ENCODE data around the gene RELL1.

RELL1 gene

DNA sequence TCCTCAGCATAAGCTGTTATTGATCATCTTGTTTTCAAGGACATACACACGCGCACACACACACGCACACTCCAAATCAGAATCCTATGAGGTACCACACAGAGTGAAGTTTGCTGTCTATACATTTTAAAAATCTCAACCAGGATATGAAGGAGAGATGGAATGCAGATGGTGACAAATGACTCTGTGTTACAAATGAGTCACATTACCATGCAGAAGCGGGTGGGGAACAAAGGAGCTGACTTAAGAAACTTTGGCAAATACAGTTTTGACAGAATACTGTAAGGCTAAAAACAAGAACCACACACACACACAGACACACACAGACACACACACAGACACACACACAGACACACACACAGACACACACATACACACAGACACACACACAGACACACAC, 81.7 kb downstream of the RELL1 start:
- H3K27ac ChIP-seq, result no peak overlapping the region
- no peak for DNase-seq (ENCODE audit: low read depth, low spot score)

GRCh38 chr4:37603711-37604110, 82.5 kb downstream of the RELL1 start:
- H3K27ac ChIP-seq, result no peak overlapping the region
- DNase-seq (ENCODE audit: low read depth, low spot score), result no peak

- DNase-seq (ENCODE audit: low read depth, low spot score), result peak; percentile 12
Observed at GRCh38 chr4:37603070-37603468, 83.1 kb downstream of the RELL1 start.

DNA sequence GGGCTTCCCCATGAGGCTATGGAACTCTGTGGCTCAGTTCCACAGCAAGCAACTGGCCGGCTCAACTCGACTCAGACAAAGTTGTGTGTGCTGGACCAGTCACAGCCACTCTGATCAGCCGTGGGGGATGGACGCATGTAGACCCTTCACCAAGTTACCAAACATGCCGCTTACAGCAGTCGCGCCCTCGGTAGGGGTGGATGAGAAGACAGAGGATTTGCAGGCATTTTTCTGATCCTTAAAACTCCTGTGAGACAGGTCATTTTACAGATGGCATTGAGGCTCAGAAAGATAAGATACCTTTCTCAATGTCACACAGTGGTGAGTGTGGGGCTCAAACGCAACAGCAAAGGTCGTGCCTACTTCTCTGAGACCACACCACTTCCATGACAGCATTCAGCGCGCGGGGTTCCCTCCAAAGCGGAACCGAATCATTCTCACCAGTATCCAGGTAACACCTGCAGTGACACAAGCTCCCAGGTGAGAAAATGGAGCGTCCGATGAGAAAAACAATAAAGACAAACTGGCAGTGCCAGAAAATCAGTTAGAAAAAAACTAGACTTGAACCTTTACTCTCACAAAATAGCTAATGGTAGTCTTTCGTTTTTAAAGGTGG, 83.6 kb downstream of the RELL1 start:
- no peak for DNase-seq (ENCODE audit: low read depth, low spot score)
- H3K27ac ChIP-seq, result no peak overlapping the region

More at GRCh38 chr4:37603070-37603468, 83.1 kb downstream of the RELL1 start:
- H3K27ac ChIP-seq, result no peak overlapping the region

DNA sequence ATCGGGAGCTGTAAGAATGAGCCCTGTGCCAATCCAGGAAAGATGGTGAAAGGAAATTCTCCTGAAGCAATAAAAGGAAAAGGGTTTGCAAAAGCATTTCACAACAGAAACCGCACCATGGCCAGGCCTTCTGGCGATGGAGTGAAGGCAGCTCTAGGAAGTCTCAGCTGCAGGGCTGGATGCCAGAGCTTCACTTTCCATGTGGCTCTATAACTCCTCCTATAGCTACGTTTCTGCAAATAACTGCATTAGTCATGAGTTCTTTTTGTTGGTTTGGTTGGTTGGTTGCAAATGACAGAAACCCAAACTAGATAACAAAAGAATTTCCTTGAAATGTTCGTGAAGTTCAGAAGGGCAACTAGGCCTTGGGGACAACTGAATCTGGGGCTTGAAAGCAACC, 84.6 kb downstream of the RELL1 start:
- peak; percentile 52 for DNase-seq (ENCODE audit: low read depth, low spot score)
- H3K27ac ChIP-seq, result no peak overlapping the region

DNA sequence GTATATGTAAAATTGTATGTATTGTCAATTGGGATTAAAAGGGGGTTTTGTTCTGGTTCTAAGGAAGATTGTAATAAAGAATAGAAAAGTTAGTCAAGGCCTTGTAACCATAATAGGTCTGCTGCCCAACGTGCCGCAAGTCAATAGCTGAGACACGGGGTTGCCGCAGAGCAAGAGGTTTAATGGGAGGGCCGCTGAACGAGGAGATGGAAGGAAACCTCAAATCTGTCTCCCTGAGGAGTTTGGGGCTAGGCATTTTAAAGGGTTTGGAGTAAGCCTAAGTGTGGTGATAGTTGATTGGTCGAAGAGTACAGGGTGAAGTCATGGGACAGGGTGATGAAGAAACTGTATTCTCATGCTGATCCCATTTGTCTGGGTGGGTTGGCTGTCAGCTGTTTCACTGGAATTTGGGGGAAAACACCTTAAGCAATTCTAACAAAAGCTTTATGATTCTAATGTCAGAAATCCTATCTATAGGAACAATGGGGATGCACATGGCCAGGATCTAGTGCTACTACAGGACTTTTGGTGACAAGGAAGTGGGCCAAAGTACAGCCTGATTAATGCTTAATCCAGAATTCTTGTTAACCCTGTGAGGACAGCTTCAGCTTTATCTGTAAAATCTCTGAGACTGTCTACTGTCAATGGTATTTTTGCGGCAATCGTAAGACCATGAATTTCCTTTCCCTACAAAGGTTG, 86.9 kb downstream of the RELL1 start:
- H3K27ac ChIP-seq, result no peak overlapping the region
- no peak for DNase-seq (ENCODE audit: low read depth, low spot score)

- no peak for DNase-seq (ENCODE audit: low read depth, low spot score)
- H3K27ac ChIP-seq, result no peak overlapping the region
Observed at GRCh38 chr4:37597034-37597433, 89.1 kb downstream of the RELL1 start.

DNA sequence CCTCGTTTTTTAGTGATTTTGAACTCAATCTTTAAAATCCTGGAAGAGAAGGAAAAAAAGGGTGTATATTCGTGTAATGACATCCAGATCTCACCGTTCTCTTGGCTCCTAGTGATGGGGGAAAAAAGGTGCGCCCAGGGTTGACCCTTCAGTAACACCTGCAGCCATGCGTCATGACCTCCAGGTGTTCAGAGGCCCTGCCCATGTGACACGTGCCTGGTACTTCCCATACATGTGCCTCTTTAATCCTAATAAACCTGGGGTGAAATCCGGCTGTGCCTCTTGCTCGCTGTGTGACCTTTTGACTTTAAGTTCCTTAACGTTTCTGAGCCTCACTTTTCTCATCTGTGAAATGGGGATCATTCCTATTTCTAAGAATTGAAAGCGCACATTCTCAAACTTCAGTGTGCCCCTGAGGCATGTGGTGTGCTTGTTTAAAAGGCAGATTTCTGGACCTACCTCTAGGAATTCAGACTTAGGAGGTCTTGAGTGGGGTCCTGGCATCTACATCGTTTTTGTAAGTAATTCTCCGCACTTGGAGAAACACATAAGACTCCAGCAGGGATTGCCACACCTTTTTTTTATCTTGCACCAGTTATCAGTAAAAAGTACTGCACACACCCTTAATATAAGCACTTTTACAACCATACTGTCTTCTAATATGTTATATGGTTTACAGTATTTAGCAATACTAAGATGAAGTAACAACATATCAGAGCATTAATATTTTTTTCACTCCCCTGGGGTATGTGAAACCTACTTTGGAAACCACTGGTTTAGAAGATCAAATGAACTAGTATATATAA, 90.1 kb downstream of the RELL1 start:
- DNase-seq (ENCODE audit: low read depth, low spot score), result no peak
- no peak overlapping the region for H3K27ac ChIP-seq

GRCh38 chr4:37594099-37594498, 92.1 kb downstream of the RELL1 start:
- no peak overlapping the region for H3K27ac ChIP-seq
- DNase-seq (ENCODE audit: low read depth, low spot score), result no peak

DNA sequence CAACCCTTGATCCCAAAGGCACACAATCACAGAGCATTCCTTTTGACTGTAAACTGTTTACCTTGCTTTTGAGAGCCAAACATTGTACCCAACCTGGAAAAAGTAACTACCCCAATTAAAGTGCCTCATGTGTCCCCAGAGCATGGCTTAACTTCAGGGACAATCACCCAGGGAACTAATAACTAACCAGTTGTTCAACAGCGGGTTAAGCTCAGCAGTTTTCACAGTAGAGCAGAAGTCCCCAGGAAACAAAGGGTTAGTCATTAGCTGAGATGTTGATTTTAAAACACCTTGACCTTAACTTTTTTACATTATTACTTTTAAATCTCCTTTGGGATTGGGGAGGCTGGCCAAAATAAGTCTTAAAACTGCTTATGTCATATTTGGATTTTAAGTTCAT, 94.8 kb downstream of the RELL1 start:
- H3K27ac ChIP-seq, result no peak overlapping the region
- DNase-seq (ENCODE audit: low read depth, low spot score), result no peak

GRCh38 chr4:37590016-37590415, 96.2 kb downstream of the RELL1 start:
- no peak overlapping the region for H3K27ac ChIP-seq
- DNase-seq (ENCODE audit: low read depth, low spot score), result no peak

GRCh38 chr4:37588150-37588549, 98.0 kb downstream of the RELL1 start:
- no peak overlapping the region for H3K27ac ChIP-seq
- no peak for DNase-seq (ENCODE audit: low read depth, low spot score)

GRCh38 chr4:37586194-37586593, 100.0 kb downstream of the RELL1 start:
- H3K27ac ChIP-seq, result no peak overlapping the region
- DNase-seq (ENCODE audit: low read depth, low spot score), result no peak

GRCh38 chr4:37584493-37585060, 101.6 kb downstream of the RELL1 start:
- no peak overlapping the region for H3K27ac ChIP-seq
- DNase-seq (ENCODE audit: low read depth, low spot score), result no peak

DNA sequence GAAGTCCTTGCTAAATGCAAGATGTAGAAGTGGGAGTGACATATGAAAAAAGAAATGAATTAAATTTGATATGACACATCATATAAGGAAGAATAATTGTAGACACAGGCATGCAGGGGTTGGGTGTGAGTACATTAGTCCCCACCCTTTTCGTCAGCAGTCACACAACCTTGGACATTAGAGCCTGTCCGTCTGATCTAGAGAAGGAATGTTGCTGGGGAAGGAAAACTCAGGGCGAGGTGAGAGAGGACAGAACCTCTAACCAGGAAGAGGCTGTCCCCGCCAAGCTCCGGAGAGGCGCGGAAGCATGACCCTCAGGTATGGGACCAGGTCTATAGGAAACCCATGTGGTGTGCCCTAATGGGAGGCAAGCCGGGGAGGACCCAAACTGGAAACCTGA, 102.1 kb downstream of the RELL1 start:
- DNase-seq (ENCODE audit: low read depth, low spot score), result no peak
- H3K27ac ChIP-seq, result no peak overlapping the region

GRCh38 chr4:37573566-37573965, 112.6 kb downstream of the RELL1 start:
- DNase-seq (ENCODE audit: low read depth, low spot score), result no peak
- H3K27ac ChIP-seq, result no peak overlapping the region

DNA sequence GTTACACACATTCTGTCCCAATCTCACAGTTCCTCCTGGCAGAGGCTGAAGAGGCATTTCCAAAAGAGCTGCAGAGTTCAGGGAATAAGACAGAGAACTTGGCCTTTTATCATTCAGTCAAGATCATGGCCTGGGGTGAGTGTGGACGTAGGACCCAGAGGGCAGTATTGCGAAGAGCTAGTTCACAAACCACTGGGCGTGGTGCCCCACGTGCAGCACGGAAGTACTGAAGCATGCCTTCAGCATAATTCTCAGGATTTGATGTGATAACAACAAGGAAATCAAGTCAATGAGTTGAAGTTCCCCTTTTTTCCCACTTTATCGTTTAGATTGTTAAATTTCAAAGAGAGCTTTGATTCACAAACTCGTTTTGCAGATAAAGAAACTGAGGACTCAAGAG, 117.7 kb downstream of the RELL1 start:
- no peak overlapping the region for H3K27ac ChIP-seq
- DNase-seq (ENCODE audit: low read depth, low spot score), result no peak

GRCh38 chr4:37567836-37568235, 118.3 kb downstream of the RELL1 start:
- DNase-seq (ENCODE audit: low read depth, low spot score), result no peak
- no peak overlapping the region for H3K27ac ChIP-seq

DNA sequence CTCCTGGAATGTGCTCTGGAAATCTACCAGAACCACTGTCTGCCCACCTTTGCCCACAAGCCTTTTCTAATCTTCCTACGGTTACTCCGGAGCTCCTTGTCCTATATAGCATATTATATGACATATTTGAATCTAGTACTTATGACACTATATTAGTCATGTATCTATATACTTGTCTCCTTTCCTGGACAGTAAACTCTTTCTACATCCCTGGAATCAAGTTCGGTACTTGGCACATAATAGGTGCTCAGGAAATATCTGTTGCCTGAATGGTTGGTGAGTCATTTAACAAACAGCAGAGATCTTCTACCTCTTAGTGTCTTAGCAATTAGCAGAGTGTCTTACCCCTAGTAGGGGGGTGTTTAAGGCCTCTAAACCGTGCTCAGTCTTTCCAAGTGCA, 123.6 kb downstream of the RELL1 start:
- peak overlapping the region; percentile 53 for H3K27ac ChIP-seq
- DNase-seq (ENCODE audit: low read depth, low spot score), result peak; percentile 68

DNA sequence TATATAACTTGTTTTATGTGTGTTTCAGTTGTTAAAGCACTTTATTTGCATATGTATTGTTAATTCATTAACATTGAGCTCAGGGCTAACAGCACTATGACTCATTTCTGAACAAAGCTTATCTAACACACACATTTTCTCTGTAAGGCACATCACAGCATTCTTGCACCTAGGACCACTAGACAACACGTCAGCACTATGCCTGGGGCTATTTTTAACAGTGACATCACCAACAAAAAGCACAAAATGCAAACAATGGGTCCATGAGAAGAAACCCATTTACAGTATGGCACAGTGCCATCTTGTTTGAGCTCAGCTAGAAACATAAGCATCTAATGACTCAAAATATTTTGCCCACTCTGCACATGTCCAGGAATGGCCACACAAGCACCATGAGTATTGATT, 124.4 kb downstream of the RELL1 start:
- H3K27ac ChIP-seq, result peak overlapping the region; percentile 53
- DNase-seq (ENCODE audit: low read depth, low spot score), result peak; percentile 88

DNA sequence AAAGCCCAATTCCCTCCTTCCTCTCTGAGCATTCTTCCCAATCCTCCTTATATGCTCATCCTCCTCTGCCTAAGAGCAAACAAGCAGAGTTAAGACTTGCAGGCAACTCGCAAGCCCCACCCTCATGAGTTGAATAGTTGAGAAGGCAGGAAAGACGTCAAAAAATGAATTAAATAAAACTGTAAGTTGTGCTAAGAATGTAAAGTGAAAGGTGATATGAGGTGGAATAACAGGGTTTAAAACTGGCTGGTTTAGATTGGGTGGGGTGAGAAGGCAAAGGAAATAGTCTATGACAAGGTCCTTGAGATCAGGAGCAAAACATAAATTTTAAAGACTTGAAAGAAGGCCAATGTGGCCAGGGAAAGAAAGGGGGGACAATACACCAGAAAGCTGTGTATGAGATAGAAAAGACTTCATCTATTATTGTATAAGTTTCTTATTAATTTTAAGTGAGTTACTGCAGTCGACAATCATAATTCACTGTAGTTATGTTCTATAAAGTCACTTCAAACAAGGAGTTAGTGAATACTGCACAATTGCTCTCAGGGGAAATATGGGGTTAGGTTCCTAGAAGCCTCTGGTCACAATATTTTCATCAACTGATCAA, 124.9 kb downstream of the RELL1 start:
- H3K27ac ChIP-seq, result peak overlapping the region; percentile 53
- DNase-seq (ENCODE audit: low read depth, low spot score), result peak; percentile 27
